ENCODE data around the gene RBCK1.

The RBCK1 gene

GRCh38 chr20:428658-429200, 20.6 kb downstream of the RBCK1 start:
- H3K4me3 ChIP-seq (ENCODE audit: low read length) = no peak overlapping the region
- TF ChIP-seq ZNF274 (IDR thresholded peaks at IDR 0.05; ENCODE audit: low read depth, low read length) = no peak

DNA sequence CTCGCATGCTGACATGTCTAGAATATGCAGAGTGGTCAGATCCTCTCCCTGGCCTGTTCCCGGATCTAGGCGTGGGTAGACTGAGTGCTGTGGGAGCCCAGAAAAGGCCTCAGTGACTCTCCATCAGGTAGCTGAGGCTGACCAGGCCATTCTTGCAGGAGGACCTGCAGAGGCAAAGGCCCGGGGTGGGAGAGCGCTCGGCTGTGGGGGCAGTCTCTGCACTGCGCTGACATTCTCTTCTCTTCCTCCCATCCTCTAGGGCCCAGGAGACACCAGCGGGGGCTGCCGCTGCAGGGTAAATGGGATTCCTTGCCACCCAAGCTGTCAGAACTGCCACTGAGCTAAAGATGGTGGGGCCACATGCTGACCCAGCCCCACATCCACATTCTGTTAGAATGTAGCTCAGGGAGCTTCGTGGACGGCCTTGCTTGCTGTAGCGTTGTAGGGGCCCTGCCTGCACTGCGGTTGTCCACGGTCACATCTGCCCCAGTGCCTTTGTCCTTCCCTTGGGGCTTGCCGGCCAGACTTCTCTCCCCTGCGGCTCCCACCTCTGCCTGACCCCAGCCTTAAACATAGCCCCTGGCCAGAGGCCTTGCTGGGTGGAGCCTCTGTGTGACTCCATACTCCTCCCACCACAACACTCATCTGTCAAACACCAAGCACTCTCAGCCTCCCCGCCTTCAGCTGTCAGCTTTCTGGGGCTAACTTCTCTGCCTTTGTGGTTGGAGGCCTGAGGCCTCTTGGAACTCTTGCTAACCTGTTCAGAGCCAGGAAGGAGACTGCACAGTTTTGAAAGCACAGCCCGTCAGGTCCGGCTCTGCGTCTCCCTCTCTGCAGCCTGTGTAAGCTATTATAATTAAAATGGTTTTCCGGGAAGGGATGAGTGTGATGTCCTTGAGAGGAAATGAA, 22.2 kb downstream of the RBCK1 start:
- no peak overlapping the region for H3K4me3 ChIP-seq (ENCODE audit: low read length)
- TF ChIP-seq ZNF274 (IDR thresholded peaks at IDR 0.05; ENCODE audit: low read depth, low read length) = no peak

DNA sequence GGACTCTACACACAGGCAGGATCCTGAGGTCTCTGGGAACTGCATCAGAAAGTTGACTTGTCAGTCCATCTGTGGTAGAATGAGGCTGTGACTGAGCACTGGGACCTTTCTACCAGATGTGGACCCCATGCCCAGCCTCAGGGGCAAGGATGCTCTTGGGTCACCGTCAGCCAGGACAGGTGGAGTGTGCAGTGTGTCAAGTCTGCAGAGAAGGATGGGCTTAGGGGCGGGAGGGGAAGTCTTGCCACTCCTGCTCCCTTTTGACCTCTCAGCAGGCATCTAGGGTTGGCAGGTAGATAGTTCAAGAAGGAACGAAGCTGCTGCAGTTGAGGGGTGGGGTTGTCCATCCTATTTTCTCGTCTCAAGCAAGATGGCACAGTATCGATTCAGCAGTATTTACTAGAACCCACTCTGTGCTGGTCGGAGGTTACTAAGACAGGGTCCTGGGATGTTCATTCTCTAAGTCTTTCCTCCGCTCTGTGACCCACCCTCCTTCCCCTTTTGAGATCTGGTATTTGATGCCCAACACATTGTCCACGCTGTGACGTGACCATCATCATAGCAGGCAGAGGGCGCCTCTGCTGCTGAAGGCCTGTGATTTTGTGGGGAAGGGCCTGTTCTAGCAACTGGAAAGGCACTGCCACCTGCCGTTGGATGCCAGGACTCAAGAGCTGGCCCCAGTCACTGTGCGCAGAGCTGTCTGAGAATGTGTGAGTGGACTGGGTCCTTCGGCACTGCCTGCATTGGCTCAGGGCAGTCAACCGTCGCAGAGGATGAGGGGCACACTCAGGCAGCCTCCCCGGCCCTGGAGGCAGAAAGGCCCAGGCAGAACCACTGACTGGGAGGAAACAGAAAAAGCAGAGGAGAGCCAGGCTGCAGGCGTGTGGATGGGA, 23.2 kb downstream of the RBCK1 start:
- no peak overlapping the region for H3K4me3 ChIP-seq (ENCODE audit: low read length)
- no peak for TF ChIP-seq ZNF274 (IDR thresholded peaks at IDR 0.05; ENCODE audit: low read depth, low read length)

DNA sequence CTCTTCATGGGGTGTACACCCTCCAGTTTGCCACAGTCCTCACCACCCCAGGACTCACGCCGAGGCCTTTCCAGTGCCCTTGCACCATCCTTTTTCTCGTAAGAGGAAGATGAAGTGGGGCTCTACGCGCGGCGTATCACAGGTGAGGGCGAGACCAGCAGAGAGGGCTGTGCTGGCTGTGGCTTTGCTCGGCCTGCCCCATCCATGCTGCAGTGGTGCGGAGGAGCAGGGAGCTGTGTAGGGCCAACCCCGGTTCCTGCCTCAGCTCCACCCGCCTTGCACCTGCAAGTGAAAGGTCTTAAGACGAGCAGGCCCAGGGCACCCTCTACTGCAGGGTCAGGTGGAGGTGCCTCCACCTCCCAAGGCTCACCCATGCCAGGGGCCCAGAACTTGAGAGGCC, 24.1 kb downstream of the RBCK1 start:
- H3K4me3 ChIP-seq (ENCODE audit: low read length) = no peak overlapping the region
- no peak for TF ChIP-seq ZNF274 (IDR thresholded peaks at IDR 0.05; ENCODE audit: low read depth, low read length)

DNA sequence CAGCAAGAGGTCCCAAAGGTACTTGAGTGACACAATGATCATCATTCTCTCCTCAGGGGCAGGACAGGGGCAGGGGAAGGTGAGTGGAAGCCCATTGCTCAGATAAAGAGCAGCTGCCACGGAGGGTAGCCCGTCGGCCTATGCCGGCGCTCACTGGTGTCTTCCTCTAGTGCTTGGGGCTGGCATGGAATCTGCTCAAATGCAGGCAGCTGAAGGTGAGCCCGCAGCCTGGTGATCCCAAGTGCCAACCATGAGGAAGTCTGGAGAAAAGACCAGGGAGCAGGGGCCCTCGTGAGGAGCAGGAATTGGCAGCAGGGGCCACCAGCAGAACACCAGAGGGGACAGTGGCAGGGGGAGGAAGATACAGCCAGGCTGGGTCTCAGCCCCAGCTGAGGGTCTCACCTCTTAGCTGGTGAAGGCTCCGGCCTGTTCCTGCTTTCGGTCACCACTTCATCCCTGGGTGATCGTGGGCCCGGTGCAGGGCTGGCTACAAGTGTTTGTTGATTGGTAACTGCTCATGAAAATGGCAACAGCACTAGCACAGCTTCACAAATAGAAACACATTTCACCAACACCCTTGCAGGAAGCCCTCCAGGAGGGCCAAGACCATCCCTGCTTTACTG, 24.7 kb downstream of the RBCK1 start:
- no peak overlapping the region for H3K4me3 ChIP-seq (ENCODE audit: low read length)
- TF ChIP-seq ZNF274 (IDR thresholded peaks at IDR 0.05; ENCODE audit: low read depth, low read length) = no peak

DNA sequence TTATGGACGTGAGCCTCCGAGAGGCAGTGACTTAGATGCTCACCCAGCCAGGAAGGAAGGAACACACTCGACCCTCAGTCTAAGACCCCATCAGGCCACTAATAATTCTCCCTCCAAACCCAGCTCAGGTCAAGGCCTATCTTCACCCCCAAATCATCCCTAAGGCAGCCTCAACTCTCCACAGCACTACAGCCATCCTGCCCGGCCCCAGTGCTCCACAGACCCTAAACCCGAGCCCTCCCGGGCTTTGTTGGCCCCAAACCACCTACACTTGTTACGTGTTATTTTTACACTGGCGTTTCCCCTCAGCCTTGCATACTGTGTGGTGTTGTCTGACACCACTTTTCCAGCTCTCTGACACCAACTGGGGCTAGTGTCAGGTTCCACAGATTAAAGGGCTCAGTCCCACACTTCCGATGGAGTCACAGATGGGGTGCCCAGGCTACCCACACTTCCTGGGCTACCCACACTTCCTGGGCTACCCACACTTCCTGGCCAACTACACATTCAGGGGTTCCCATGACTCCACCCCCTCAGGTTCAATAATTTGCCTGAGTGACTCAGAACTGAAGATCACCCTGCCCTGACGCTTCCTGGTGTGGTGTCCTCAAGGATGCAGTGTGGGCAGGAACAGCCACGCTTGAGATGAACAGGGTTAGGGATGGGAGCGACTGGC, 25.3 kb downstream of the RBCK1 start:
- TF ChIP-seq ZNF274 (IDR thresholded peaks at IDR 0.05; ENCODE audit: low read depth, low read length) = no peak
- H3K4me3 ChIP-seq (ENCODE audit: low read length) = no peak overlapping the region

- no peak overlapping the region for H3K4me3 ChIP-seq (ENCODE audit: low read length)
- no peak for TF ChIP-seq ZNF274 (IDR thresholded peaks at IDR 0.05; ENCODE audit: low read depth, low read length)
Measured at GRCh38 chr20:434221-434620, 26.1 kb downstream of the RBCK1 start.

DNA sequence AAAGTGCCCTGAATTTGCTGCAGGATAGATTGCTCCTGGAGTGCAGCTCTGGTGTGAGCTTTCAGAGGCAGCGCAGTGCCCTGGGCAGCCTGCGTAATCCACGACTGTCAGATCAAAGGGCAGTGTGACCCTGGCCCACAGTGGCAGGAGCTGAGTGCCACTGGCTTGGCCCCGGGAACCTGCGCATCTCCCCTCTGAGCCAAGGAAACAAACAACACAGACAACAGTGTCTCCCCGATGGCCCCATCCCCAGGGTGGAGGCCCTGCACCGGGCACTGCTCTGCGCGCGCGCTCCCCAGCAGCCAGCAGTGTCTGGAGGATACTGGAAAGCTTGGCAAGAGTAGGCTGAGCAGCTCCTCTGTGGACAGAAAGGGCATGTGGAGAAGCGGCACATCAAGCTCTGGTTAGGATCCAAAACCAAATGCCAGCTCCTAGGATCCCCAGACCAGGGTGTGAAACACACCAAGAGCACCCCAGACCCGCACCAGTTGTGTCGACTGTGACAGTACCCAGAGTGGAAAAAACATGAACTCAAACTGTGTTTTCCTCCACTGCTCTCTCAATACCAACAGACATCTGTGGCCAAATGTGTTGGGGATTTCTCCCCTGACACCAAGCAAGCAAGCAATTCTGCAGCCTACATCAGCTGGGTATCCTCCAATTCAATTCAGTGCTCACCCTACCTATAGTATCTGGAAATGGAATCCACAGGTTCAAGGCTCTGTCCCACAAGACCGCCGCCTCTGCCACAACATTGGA, 26.7 kb downstream of the RBCK1 start:
- no peak overlapping the region for H3K4me3 ChIP-seq (ENCODE audit: low read length)
- no peak for TF ChIP-seq ZNF274 (IDR thresholded peaks at IDR 0.05; ENCODE audit: low read depth, low read length)

GRCh38 chr20:435558-435957, 27.5 kb downstream of the RBCK1 start:
- no peak overlapping the region for H3K4me3 ChIP-seq (ENCODE audit: low read length)
- TF ChIP-seq ZNF274 (IDR thresholded peaks at IDR 0.05; ENCODE audit: low read depth, low read length) = no peak

DNA sequence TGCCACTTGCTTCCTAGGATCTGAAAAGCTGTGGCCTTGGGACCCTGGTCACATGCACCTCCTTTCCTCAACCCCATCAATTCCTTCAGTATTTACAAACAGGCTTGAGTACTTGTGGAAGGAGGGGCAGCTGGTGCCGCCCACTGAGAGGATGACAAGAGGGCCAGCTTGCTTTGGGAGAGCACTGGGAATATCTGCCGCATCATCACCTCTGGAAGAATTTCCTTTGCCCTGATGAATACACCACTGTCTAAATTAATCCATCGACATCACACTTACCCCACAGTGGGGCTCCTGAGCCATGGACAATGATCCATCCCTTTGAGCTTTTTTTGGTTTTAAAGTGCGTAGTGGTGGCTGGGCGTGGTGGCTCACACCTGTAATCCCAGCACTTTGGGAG, 28.4 kb downstream of the RBCK1 start:
- TF ChIP-seq ZNF274 (IDR thresholded peaks at IDR 0.05; ENCODE audit: low read depth, low read length) = no peak
- H3K4me3 ChIP-seq (ENCODE audit: low read length) = no peak overlapping the region

GRCh38 chr20:437787-438486, 29.8 kb downstream of the RBCK1 start:
- no peak overlapping the region; the same call in 1 of the 2 replicates for H3K4me3 ChIP-seq (ENCODE audit: low read length)
- no peak for TF ChIP-seq ZNF274 (IDR thresholded peaks at IDR 0.05; ENCODE audit: low read depth, low read length)
